Panc1 (cell line): ENCODE data around the gene SYCE3. TPM values are rescaled to one million over a fixed set of nuclear protein-coding genes. Genes with fewer than 3 reads are reported as not detected.

Source experiments
- ATAC-seq: fragments of 200-7000 bp; cut with Tn5 transposase; 2 replicates; pipeline ENCODE4 v1.9.1; 2020; ENCODE audit warnings: mild to moderate bottlenecking, moderate library complexity
- BruUV-seq: library from RNA; stranded (reverse); fragments of 400-500 nt; replicated peaks from 2 replicates; lab custom pipeline; 2021; lab: Mats Ljungman, UMichigan
- CTCF ChIA-PET: fragments of 300-600 bp; sonication (Branson Sonifier 250); formaldehyde crosslinking; loops from one replicate; lab custom pipeline; 2022; ENCODE audit warnings: antibody characterized with exemption; lab: Charles Lee
- POLR2A ChIA-PET: fragments of 300-600 bp; sonication (Branson Sonifier 250); formaldehyde crosslinking; loops from one replicate; lab custom pipeline; 2022; ENCODE audit warnings: antibody characterized with exemption; lab: Charles Lee
- DNase-seq: peaks from one replicate; pipeline ENCODE4 v3.0.0-alpha.2; 2010; ENCODE audit warnings: low read depth, low spot score
- H3K27ac ChIP-seq: 2 replicates; pipeline ENCODE4 v1.5.1; 2011; ENCODE audit warnings: mild to moderate bottlenecking, low read length, inconsistent platforms
- H3K27me3 ChIP-seq: fragments of 200-500 bp; sonication (Bioruptor generic); 2 replicates; pipeline ENCODE4 v1.6.0; 2014; ENCODE audit warnings: low read length, inconsistent platforms; ENCODE audit not compliant: control insufficient read depth, insufficient read depth
- H3K36me3 ChIP-seq: fragments of 200-500 bp; sonication (Bioruptor generic); 2 replicates; pipeline ENCODE4 v1.5.1; 2014; ENCODE audit warnings: inconsistent platforms, mild to moderate bottlenecking, low read length, moderate library complexity; ENCODE audit not compliant: control insufficient read depth, insufficient read depth
- H3K4me1 ChIP-seq: 2 replicates; pipeline ENCODE4 v1.5.1; 2011; ENCODE audit warnings: inconsistent platforms, mild to moderate bottlenecking, low read length, moderate library complexity; ENCODE audit not compliant: control insufficient read depth, insufficient read depth
- H3K4me3 ChIP-seq, 2 experiments: 2 replicates each; pipeline ENCODE4 v1.5.1; 2011 to 2012; ENCODE audit warnings: low read depth in 2 of 2, low read length in 2 of 2, mild to moderate bottlenecking in 2 of 2, inconsistent platforms in 1 of 2, moderate library complexity in 1 of 2
- H3K9me3 ChIP-seq: fragments of 200-500 bp; sonication (Bioruptor generic); 2 replicates; pipeline ENCODE4 v1.5.1; 2014; ENCODE audit warnings: low read depth, mild to moderate bottlenecking, inconsistent platforms, low read length, moderate library complexity; ENCODE audit not compliant: control insufficient read depth, insufficient read depth
- POLR2AphosphoS5 ChIP-seq: IDR thresholded peaks from 2 replicates; pipeline ENCODE4 v1.6.1; 2012; ENCODE audit warnings: mild to moderate bottlenecking, low read depth, low read length, moderate library complexity
- SIN3A ChIP-seq: IDR thresholded peaks from 2 replicates; pipeline ENCODE4 v1.6.1; 2012; ENCODE audit warnings: low read depth, mild to moderate bottlenecking, low read length, moderate library complexity, borderline replicate concordance; ENCODE audit not compliant: insufficient read depth
- TCF7L2 ChIP-seq: IDR thresholded peaks from 2 replicates; pipeline ENCODE4 v1.6.1; 2011; ENCODE audit warnings: mild to moderate bottlenecking, low read depth, low read length, inconsistent platforms
- in situ Hi-C: cut with HindIII; loops from 2 replicates; pipeline ENCODE4 v1.10.0; 2016; ENCODE audit warnings: low sequenced_read_pairs, low pct_unique_long_range_greater_than_20kb
- intact Hi-C: fragments of 100-400 bp; cut with micrococcal nuclease; formaldehyde crosslinking; loops from one replicate; pipeline ENCODE4 v1.10.0; 2022; ENCODE audit not compliant: unreplicated experiment
- total RNA-seq: library from RNA; stranded (reverse); gene quantifications from one replicate; pipeline ENCODE4 v1.2.1, GENCODE V29; 2021; ENCODE audit not compliant: unreplicated experiment
- TF ChIP-seq, protein P1 (sequence below), 2 experiments: IDR thresholded peaks; 2 replicates each; pipeline ENCODE4 v1.6.1; 2011 to 2012; ENCODE audit warnings: low read depth in 2 of 2, control low read depth in 1 of 2, low read length in 1 of 2, mild to moderate bottlenecking in 1 of 2, moderate library complexity in 1 of 2; ENCODE audit not compliant: insufficient read depth in 1 of 2
- TF ChIP-seq, protein P2 (sequence below): fragments of 450-650 bp; IDR thresholded peaks from 2 replicates; pipeline ENCODE4 v1.5.1; 2017; ENCODE audit warnings: mild to moderate bottlenecking

Gene SYCE3
- total RNA-seq, 1 experiment from 2014 or later: not detected

DNA sequence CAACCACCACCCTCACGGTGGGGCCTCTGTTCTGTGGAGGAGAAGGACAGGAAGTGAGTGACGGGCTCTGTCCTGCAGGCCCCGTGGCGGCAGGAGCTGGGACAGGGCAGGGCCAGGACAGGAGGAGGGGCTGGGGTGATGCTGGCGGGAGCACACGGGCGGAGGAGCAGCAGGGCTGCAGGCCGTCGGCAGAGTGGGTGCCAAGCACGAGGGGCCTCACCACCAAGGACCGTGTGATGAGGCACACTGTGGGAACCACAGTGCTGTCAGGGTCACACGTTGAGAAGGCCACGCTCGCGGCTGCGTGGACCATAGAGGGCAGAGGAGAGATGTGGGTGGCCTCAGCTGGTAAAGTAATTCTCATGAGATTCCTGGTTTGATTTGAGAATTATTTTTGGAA lies 45.8 kb downstream of the SYCE3 start:
- intact Hi-C loops (no loop called here), in situ Hi-C loops (no loop called here)
- no peak overlapping the region for H3K27ac ChIP-seq
- H3K4me1 ChIP-seq: no peaks in the 10 kb centered on the region
- POLR2A ChIA-PET: no interaction called here
- H3K9me3 ChIP-seq: no peaks in the 10 kb centered on the region
- no peak overlapping the region for H3K4me3 ChIP-seq
- BruUV-seq: no TSS peak
- no peaks in the 10 kb centered on the region for H3K27me3 ChIP-seq
- ATAC-seq: no peak
- DNase-seq: no peak
- CTCF ChIA-PET: no interaction called here
- H3K36me3 ChIP-seq: no peaks in the 10 kb centered on the region
- TF ChIP-seq POLR2AphosphoS5 (no peak), TCF7L2 (no peak), SIN3A (no peak)
- TF ChIP-seq, protein P1, sequence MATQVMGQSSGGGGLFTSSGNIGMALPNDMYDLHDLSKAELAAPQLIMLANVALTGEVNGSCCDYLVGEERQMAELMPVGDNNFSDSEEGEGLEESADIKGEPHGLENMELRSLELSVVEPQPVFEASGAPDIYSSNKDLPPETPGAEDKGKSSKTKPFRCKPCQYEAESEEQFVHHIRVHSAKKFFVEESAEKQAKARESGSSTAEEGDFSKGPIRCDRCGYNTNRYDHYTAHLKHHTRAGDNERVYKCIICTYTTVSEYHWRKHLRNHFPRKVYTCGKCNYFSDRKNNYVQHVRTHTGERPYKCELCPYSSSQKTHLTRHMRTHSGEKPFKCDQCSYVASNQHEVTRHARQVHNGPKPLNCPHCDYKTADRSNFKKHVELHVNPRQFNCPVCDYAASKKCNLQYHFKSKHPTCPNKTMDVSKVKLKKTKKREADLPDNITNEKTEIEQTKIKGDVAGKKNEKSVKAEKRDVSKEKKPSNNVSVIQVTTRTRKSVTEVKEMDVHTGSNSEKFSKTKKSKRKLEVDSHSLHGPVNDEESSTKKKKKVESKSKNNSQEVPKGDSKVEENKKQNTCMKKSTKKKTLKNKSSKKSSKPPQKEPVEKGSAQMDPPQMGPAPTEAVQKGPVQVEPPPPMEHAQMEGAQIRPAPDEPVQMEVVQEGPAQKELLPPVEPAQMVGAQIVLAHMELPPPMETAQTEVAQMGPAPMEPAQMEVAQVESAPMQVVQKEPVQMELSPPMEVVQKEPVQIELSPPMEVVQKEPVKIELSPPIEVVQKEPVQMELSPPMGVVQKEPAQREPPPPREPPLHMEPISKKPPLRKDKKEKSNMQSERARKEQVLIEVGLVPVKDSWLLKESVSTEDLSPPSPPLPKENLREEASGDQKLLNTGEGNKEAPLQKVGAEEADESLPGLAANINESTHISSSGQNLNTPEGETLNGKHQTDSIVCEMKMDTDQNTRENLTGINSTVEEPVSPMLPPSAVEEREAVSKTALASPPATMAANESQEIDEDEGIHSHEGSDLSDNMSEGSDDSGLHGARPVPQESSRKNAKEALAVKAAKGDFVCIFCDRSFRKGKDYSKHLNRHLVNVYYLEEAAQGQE (IDR thresholded peaks at IDR 0.05; ENCODE audit: insufficient read depth in 1 of 2, low read depth in 2 of 2, low read length in 1 of 2): no peak
- TF ChIP-seq, protein P2, sequence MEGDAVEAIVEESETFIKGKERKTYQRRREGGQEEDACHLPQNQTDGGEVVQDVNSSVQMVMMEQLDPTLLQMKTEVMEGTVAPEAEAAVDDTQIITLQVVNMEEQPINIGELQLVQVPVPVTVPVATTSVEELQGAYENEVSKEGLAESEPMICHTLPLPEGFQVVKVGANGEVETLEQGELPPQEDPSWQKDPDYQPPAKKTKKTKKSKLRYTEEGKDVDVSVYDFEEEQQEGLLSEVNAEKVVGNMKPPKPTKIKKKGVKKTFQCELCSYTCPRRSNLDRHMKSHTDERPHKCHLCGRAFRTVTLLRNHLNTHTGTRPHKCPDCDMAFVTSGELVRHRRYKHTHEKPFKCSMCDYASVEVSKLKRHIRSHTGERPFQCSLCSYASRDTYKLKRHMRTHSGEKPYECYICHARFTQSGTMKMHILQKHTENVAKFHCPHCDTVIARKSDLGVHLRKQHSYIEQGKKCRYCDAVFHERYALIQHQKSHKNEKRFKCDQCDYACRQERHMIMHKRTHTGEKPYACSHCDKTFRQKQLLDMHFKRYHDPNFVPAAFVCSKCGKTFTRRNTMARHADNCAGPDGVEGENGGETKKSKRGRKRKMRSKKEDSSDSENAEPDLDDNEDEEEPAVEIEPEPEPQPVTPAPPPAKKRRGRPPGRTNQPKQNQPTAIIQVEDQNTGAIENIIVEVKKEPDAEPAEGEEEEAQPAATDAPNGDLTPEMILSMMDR: no peak

DNA sequence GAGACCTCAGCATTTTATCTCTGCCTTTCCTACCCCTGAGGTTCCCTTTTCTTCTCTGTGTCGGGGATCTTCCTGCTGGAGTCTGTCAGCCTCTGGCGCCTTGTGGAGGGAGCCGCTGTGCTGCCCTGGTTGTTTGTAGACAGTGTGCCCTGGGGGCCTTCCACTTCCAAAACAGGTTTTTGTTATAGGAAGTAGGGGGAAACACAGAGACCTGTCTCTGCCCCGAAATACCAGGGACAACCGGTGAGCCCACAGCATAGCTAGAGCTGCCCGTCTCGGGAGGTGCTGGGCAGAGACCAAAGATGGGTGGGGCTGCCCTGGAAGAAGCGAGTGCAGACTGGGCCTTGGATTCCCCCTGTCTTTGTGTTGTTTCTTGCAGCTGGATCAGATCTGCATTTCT lies 46.7 kb downstream of the SYCE3 start:
- TF ChIP-seq, protein P2: no peak
- TF ChIP-seq POLR2AphosphoS5 (no peak), TCF7L2 (no peak), SIN3A (no peak)
- TF ChIP-seq, protein P1 (IDR thresholded peaks at IDR 0.05; ENCODE audit: insufficient read depth in 1 of 2, low read depth in 2 of 2, low read length in 1 of 2): no peak
- CTCF ChIA-PET: no interaction called here

More for the DNA sequence above, 46.7 kb downstream of the SYCE3 start:
- BruUV-seq: no TSS peak
- Histone ChIP-seq H3K4me3 (no peak overlapping the region), H3K4me1 (no peaks in the 10 kb centered on the region), H3K36me3 (no peaks in the 10 kb centered on the region), H3K9me3 (no peaks in the 10 kb centered on the region), H3K27ac (no peak overlapping the region), H3K27me3 (no peaks in the 10 kb centered on the region)
- no peak for DNase-seq
- no peak for ATAC-seq
- POLR2A ChIA-PET: no interaction called here
- in situ Hi-C loops (no loop called here), intact Hi-C loops (no loop called here)
